Stimulated activated CD8-positive, alpha-beta memory T cell treated with anti-CD3 and anti-CD28 coated beads, Interleukin-12 subunit alpha, Interleukin-12 subunit beta, amount 100 ng/mL, for 1 hour (primary cell): ENCODE results near the gene GNG13.
"Not testable (repeated sequence)": the region's sequence is repeated elsewhere in the genome, so short reads cannot be mapped to it uniquely, and the experiment has no call there.

Experiments
- DNase-seq: peaks from one replicate; pipeline ENCODE4 v3.0.0-alpha.2; 2020; ENCODE audit warnings: low read depth

The GNG13 gene

GRCh38 chr16:799948-800833, at the start of gene GNG13:
Gene GNG13, minus strand, starts transcription at chr16:800734. Its CDS starts 1,657 bp downstream, at chr16:799077.
- DNase-seq, result no peak

DNA sequence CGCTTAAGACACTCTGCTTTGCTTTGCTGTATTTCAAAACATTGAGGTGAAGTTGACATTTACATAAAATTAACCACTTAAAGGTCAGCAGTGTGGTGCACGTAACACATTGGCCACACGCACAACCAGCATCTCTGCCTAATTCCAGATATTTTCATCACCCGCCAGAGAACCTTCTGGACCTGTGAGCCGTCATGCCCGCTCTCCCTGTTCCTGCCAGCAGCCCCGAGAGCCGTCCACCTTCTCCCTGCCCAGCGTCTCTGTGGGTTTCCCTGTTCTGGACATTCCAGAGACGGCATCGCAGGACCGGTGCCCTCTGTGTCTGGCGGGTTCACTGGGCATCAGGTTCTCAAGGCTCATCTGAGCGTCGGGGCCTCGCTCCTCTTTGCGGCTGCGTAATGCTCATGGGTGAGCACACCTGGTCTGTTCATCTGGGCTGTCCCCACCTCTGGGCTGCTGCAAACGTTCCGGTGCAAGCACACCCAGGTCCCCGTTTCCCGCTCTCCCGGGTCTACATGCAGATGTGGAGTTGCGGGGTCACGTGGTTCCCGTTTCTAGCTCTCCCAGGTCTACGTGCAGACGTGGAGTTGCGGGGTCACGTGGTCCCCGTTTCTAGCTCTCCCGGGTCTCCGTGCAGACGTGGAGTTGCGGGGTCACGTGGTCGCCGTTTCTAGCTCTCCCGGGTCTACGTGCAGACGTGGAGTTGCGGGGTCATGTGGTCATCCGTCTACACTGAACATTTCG, 48.1 kb upstream of the GNG13 start:
- no peak for DNase-seq

GRCh38 chr16:847681-848445, 47.3 kb upstream of the GNG13 start:
- DNase-seq, result no peak

- DNase-seq, result no peak
These were observed 46.6 kb upstream of the GNG13 start for GRCh38 chr16:847151-847550.

- no peak for DNase-seq
These were observed 44.8 kb upstream of the GNG13 start for GRCh38 chr16:845351-845745.

- DNase-seq, result no peak
These were observed 44.3 kb upstream of the GNG13 start for GRCh38 chr16:844638-845350.

- no peak for DNase-seq
These were observed 43.2 kb upstream of the GNG13 start for GRCh38 chr16:843771-844170.

DNA sequence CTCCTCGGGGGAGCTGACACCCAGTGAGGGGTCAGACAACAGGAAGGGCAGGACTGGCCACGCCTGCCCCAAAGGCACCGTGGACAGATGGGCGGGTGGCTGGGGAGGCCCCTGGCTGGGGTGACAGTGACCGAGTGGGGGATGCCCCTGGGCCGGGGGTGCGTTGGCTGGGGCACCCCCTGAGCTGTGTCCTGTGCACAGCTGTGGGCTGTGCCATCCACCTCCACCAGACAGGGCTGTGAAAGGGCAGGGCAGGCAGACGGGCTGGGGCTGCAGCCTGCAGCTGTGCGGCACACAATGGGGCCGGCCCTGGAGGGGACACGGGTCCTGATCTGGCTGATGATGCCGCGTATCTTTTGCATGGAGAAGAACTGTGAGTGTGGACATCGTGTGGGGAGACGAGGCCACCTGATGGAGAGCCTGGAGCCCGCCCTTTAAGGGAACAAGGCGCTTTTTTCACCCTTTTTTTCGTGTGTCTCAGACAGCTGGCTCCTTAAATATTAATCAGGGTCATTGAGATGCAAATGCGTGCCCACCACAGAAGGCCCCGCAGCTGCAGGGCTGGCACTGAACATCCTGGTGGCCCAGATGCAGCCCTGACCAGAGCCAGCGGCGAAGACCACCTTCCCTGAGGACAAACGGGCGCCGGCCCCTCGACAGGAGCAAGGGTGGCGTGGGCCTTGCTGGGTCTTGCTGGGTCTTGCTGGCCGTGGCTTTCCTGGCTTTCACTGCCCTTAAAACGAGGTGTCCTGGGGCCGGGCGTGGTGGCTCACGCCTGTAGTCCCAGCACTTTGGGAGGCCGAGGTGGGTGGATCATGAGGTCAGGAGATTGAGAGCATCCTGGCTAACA, 42.4 kb upstream of the GNG13 start:
- DNase-seq, result no peak

GRCh38 chr16:842061-842476, 41.5 kb upstream of the GNG13 start:
- no peak for DNase-seq

- DNase-seq, result no peak
These were observed 41.0 kb upstream of the GNG13 start for GRCh38 chr16:841455-842060.

- no peak for DNase-seq
These were observed 40.3 kb upstream of the GNG13 start for GRCh38 chr16:840561-841454.

DNA sequence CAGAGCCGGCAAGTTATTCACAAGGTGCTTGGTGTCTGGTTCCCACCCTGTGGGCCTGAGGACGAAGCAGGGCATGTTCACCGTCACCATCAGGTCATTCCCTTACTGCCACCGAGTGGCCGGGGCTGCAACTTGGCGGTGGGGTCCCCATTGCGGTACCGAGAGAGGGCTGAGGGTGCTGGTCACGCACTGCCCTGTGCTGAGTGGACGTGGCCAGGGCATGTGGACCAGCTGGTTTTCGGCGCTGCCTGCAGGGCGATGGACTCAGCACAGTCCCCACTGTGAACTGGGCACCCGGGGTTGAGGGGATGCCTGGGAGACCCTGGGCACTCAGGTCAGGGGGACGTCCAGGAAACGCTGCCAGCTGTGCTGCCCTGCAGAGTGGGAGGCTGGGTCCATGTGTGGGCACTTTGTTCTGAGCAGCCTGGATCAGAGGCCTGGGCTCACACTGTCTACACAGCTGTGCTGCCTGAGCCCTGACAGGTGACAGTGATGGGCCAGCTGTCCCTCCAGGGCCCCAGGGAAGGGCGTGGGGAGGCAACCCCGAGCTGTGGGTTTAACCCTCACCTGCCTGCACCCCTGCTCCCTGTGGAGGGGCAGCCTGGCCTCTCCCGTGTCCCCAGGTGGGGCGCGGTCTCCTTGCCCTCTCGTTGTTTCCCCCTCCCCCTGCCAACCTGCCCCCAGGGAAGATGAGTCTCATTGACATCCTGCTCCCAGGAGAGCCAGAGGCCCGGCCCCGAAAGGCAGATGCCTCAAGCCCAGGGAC, 39.3 kb upstream of the GNG13 start:
- DNase-seq, result no peak

GRCh38 chr16:838741-839140, 38.2 kb upstream of the GNG13 start:
- no peak for DNase-seq

GRCh38 chr16:836822-837221, 36.3 kb upstream of the GNG13 start:
- DNase-seq, result not testable (repeated sequence)

GRCh38 chr16:836221-836620, 35.7 kb upstream of the GNG13 start:
- no peak for DNase-seq

DNA sequence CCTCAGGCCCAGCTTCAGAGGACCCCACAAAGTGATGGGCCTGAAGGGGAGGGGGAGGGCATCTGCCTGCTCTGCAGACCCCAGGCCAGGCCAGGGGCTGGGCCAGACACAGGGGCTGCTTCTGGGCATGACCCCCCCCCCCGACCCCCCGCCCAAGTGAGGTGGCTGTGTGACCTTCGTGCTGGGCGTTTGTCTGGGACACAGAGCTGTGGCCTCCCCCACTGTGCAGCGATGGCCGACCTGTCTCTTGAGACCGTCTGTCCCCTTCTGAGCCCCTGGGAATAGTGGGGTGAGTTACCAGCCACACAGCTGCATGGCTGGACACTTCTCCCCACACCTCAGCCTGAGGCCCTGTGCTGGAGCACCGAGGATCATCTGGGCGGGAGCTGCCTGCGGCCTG, 34.8 kb upstream of the GNG13 start:
- DNase-seq, result no peak

GRCh38 chr16:833411-833810, 32.9 kb upstream of the GNG13 start:
- no peak for DNase-seq

DNA sequence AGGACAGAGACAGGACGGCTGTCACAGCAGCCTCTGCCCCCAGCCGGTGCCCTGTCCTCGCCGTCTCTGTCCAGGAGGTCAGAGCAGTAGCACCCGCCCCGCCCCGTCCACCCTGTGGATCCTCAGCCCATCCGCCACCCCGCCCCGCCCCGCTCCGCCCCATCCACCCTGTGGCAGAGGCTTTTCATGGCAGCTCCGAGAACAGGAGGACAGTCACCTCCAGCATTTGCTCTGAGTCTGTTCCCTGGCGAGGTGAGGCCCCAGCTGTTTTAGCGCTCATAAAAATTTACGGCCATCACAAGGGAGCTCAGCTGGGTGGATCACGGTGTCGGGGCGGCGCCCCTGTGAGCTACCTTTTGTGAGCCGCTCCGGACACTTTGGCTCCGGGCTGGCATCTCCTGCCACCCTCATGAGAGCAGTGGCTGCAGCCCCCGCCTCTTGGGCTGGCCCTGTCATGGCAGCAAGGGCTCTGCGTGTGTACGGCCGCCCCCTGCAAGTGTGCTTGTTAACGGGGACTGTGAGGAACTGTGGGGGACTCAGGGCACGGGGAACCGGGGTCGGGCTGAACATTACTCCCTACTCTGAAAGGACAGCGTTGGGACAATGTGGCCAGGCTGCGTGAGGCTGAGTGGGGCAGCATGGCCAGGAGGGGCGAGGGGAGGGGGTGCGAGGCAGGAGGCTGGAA, 32.3 kb upstream of the GNG13 start:
- no peak for DNase-seq
